ENCODE data around the gene IL4R. TPM values are rescaled to one million over a fixed set of nuclear protein-coding genes. Genes with fewer than 3 reads are reported as not detected.

The IL4R gene
- total and polyA plus RNA-seq, 2 of the 13 experiments (the other 11 are each of a cell fraction or from before 2014, with no cell fraction given), result 15.9 to 49.6 TPM

GRCh38 chr16:27269300-27270150, 44.2 kb upstream of the IL4R start (continued):
- TF ChIP-seq, protein P1, sequence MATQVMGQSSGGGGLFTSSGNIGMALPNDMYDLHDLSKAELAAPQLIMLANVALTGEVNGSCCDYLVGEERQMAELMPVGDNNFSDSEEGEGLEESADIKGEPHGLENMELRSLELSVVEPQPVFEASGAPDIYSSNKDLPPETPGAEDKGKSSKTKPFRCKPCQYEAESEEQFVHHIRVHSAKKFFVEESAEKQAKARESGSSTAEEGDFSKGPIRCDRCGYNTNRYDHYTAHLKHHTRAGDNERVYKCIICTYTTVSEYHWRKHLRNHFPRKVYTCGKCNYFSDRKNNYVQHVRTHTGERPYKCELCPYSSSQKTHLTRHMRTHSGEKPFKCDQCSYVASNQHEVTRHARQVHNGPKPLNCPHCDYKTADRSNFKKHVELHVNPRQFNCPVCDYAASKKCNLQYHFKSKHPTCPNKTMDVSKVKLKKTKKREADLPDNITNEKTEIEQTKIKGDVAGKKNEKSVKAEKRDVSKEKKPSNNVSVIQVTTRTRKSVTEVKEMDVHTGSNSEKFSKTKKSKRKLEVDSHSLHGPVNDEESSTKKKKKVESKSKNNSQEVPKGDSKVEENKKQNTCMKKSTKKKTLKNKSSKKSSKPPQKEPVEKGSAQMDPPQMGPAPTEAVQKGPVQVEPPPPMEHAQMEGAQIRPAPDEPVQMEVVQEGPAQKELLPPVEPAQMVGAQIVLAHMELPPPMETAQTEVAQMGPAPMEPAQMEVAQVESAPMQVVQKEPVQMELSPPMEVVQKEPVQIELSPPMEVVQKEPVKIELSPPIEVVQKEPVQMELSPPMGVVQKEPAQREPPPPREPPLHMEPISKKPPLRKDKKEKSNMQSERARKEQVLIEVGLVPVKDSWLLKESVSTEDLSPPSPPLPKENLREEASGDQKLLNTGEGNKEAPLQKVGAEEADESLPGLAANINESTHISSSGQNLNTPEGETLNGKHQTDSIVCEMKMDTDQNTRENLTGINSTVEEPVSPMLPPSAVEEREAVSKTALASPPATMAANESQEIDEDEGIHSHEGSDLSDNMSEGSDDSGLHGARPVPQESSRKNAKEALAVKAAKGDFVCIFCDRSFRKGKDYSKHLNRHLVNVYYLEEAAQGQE (IDR thresholded peaks at IDR 0.05; ENCODE audit: borderline replicate concordance in 1 of 2, low read depth in 1 of 2, low read length in 2 of 2), result no peak; a peak in 1 of 4 replicates
- TF ChIP-seq SOX13 (IDR thresholded peaks at IDR 0.05) (no peak), SOX13 (CRISPR knock-in tag; conservative IDR thresholded peaks at IDR 0.05 in 1 of 2, IDR thresholded peaks at IDR 0.05 in 1 of 2) (peak in 1 of 2 experiments; percentile 46; a peak in 1 of 4 replicates), ZNF605 (CRISPR knock-in tag; IDR thresholded peaks at IDR 0.05) (no peak; the same call in 1 of the 2 replicates), ZSCAN29 (CRISPR knock-in tag; conservative IDR thresholded peaks at IDR 0.05) (no peak), HOMEZ (CRISPR knock-in tag; IDR thresholded peaks at IDR 0.05; ENCODE audit: low read depth) (peak; percentile 81), PPARG (CRISPR knock-in tag; conservative IDR thresholded peaks at IDR 0.05) (no peak), ZNF224 (CRISPR knock-in tag; IDR thresholded peaks at IDR 0.05) (no peak), MAX (IDR thresholded peaks at IDR 0.05) (no peak; the same call in 1 of the 2 replicates), TOPORS (CRISPR knock-in tag; IDR thresholded peaks at IDR 0.05) (no peak), ZNF10 (CRISPR knock-in tag; IDR thresholded peaks at IDR 0.05; ENCODE audit: borderline replicate concordance, low read depth) (no peak), RFX3 (CRISPR knock-in tag; IDR thresholded peaks at IDR 0.05) (no peak), SIN3B (IDR thresholded peaks at IDR 0.05; ENCODE audit: low read length) (no peak)
- TF ChIP-seq, protein P2, sequence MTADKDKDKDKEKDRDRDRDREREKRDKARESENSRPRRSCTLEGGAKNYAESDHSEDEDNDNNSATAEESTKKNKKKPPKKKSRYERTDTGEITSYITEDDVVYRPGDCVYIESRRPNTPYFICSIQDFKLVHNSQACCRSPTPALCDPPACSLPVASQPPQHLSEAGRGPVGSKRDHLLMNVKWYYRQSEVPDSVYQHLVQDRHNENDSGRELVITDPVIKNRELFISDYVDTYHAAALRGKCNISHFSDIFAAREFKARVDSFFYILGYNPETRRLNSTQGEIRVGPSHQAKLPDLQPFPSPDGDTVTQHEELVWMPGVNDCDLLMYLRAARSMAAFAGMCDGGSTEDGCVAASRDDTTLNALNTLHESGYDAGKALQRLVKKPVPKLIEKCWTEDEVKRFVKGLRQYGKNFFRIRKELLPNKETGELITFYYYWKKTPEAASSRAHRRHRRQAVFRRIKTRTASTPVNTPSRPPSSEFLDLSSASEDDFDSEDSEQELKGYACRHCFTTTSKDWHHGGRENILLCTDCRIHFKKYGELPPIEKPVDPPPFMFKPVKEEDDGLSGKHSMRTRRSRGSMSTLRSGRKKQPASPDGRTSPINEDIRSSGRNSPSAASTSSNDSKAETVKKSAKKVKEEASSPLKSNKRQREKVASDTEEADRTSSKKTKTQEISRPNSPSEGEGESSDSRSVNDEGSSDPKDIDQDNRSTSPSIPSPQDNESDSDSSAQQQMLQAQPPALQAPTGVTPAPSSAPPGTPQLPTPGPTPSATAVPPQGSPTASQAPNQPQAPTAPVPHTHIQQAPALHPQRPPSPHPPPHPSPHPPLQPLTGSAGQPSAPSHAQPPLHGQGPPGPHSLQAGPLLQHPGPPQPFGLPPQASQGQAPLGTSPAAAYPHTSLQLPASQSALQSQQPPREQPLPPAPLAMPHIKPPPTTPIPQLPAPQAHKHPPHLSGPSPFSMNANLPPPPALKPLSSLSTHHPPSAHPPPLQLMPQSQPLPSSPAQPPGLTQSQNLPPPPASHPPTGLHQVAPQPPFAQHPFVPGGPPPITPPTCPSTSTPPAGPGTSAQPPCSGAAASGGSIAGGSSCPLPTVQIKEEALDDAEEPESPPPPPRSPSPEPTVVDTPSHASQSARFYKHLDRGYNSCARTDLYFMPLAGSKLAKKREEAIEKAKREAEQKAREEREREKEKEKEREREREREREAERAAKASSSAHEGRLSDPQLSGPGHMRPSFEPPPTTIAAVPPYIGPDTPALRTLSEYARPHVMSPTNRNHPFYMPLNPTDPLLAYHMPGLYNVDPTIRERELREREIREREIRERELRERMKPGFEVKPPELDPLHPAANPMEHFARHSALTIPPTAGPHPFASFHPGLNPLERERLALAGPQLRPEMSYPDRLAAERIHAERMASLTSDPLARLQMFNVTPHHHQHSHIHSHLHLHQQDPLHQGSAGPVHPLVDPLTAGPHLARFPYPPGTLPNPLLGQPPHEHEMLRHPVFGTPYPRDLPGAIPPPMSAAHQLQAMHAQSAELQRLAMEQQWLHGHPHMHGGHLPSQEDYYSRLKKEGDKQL (CRISPR knock-in tag; IDR thresholded peaks at IDR 0.05; ENCODE audit: low read depth), result no peak
- TF ChIP-seq, protein P3, sequence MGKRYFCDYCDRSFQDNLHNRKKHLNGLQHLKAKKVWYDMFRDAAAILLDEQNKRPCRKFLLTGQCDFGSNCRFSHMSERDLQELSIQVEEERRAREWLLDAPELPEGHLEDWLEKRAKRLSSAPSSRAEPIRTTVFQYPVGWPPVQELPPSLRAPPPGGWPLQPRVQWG (CRISPR knock-in tag; IDR thresholded peaks at IDR 0.05; ENCODE audit: borderline replicate concordance, low read depth), result no peak

Measured in HepG2 (cell line).